Hematopoietic multipotent progenitor cell treated with erythropoietin and hydrocortisone succinate and interleukin-3 and kit ligand, for 8 days (in vitro differentiated cells): Measurements from ENCODE around the gene CRNKL1.
"Not testable (repeated sequence)": the region's sequence is repeated elsewhere in the genome, so short reads cannot be mapped to it uniquely, and the experiment has no call there.

Experiments used
- DNase-seq: peaks from one replicate; pipeline ENCODE4 v3.0.0-alpha.2; 2015

The CRNKL1 gene

DNA sequence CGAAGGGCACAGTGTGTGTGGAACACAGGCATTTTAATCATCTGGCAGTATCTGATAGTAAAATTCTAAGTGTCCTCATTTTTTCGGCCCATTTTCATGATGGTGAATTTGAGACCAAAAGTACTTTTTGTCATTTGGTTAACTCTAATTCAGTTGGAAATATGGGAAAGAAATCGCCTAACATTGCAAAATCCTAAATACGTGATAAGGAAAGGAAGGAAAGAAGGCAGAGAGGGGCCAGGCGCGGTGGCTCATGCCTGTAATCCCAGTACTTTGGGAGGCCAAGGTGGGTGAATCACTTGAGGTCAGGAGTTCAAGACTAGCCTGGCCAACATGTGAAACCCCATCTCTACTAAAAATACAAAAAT, 48.3 kb downstream of the CRNKL1 start:
- not testable (repeated sequence) for DNase-seq

- no peak for DNase-seq
These were observed 49.0 kb downstream of the CRNKL1 start for GRCh38 chr20:20003031-20003954.

DNA sequence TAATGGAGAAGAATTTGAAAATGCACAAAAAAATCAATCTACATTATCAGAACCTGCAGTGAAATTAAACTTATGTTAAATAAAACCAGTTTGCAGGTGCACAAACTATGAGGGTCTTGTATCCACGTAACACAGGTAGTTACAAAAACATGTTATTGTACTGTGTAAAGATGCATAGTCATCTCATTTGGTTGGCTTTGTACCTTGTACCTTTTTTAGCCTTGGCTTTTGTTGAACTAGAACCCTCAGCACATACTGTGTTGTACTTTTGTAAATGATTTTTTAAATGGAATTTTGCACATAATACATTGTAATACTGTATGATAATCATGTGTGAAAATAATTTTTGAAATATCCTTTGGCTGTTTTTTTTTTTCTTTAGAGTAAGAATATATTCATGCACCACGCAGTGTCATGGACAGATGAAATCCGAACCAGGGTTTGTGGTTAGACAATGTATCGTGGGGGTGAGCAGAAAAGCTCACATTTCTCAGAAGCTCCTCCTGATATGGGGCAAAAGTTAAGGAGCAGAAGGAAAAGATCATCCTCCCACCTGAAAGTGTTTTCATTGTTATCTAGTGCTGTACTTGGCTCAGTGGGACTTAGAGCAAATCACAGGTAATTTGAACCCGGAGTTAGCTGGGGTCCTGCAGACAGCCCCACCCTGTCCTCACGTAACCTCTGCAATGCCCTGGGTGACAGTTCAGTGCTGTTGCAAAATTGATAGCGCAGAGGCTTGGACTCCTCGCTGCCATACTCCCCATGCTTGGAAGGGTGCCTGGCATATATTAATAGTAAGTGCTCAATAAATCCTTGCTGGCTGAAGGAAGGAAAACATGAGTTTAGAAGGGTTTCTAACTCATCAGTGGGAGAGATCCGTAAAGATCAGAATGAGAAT, 49.9 kb downstream of the CRNKL1 start:
- DNase-seq = no peak

DNA sequence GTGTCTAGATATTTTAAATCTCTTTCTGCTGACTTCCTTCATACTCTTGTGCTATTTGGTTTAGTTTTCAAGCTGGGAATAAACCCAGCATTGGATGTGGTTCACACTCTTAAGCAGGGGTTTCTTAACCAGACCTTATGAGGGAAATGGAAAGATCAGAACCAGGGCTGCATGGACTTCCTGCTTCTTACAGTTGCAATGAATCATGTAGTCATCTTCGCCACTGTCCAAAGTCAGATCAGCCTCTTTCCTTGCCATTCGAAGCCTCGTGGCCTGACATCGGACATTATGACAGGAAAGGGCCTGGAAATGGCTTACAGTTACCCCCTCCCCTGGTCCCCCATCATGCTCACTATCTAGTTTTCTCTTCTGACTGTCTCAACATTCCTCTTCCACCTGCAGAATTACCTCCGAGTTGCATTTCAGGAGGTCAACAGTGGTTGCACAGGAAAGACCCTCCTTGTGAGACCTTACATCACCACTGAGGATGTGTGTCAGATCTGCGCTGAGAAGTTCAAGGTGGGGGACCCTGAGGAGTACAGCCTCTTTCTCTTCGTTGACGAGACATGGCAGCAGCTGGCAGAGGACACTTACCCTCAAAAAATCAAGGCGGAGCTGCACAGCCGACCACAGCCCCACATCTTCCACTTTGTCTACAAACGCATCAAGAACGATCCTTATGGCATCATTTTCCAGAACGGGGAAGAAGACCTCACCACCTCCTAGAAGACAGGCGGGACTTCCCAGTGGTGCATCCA, 51.9 kb downstream of the CRNKL1 start:
- DNase-seq = no peak

- no peak for DNase-seq
These were observed 53.1 kb downstream of the CRNKL1 start for GRCh38 chr20:19998990-19999705.

DNA sequence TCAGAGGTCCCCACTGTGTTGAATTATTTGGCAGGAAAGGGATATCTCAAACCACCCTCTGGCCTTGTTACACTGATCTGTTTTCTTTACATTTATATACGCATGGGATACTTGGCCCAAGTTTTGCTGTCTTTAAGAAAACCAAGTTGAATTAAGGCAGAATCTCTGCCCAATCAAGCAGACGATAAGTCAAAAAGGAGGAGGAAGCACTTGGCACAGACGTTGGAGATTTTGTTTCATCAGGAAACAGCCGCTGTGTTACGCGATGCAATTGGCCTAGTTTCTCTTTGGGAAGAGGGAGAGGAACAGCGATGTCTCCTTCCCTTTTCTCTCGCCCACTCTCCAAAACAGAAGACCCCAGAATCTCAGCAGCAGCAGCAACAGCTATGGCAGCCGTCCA, 55.3 kb downstream of the CRNKL1 start:
- no peak for DNase-seq

- DNase-seq = no peak
These were observed 56.0 kb downstream of the CRNKL1 start for GRCh38 chr20:19996222-19996621.

GRCh38 chr20:19995220-19995863, 56.9 kb downstream of the CRNKL1 start:
- DNase-seq = peak; percentile 48

DNA sequence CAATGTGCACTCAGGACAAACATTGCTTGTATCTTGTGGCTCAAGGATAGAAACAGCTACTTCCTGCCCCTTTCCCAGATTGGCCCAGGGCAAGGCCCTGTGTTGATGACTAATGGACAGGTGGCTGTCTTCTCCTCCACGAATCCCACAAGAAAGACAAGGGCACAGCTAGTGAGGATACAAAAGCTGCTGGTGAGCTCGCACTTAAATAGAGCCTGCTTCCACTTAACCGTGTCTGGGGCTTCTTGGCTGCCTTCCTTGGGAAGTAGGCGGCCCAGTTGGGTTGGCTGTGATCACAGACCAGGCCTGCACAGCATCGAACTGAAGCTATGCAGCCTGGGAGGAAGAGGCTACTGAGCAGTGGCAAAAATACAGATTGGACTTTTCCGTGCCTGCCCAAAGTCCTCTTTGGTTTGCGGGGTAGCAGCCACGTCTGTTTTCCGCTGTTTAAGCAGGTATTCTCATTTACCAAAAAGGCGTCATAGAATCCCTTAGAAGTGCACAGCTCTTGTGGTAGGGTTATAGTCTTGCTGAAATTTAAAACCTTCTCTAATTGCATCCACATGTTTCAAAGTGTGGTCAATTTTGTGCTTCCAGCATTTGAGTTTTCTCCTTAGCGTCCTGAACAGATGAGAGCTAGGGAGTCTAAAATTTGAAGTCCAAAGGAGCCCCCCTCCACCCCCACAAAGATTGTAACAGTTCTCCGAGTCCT, 58.2 kb downstream of the CRNKL1 start:
- no peak for DNase-seq

GRCh38 chr20:19992996-19993908, 59.0 kb downstream of the CRNKL1 start:
- no peak for DNase-seq

GRCh38 chr20:19991854-19992253, 60.4 kb downstream of the CRNKL1 start:
- no peak for DNase-seq

- no peak for DNase-seq
These were observed 61.0 kb downstream of the CRNKL1 start for GRCh38 chr20:19991308-19991707.

GRCh38 chr20:19990850-19991249, 61.4 kb downstream of the CRNKL1 start:
- no peak for DNase-seq

- DNase-seq = no peak
These were observed 65.2 kb downstream of the CRNKL1 start for GRCh38 chr20:19987046-19987445.

GRCh38 chr20:19986419-19986818, 65.8 kb downstream of the CRNKL1 start:
- no peak for DNase-seq
